Common myeloid progenitor, CD34-positive (primary cell): ENCODE measurements around the gene PEX7.

Experiments used
- CTCF ChIA-PET: fragments of 350-600 bp; sonication (Branson Sonifier 250); formaldehyde crosslinking; loops from one replicate; lab custom pipeline; 2021; ENCODE audit warnings: antibody characterized with exemption; lab: Charles Lee
- POLR2A ChIA-PET: fragments of 350-600 bp; sonication (Branson Sonifier 250); formaldehyde crosslinking; loops from one replicate; lab custom pipeline; 2021; ENCODE audit warnings: antibody characterized with exemption; lab: Charles Lee
- DNase-seq, 3 donors: peaks; one replicate each; pipeline versions ENCODE4 v3.0.0 to v3.0.0-alpha.2; 2013
- H3K27ac ChIP-seq, 2 experiments: 1 replicate in 1 of 2; 2 replicates in 1 of 2; pipeline ENCODE4 v1.7.0; 2013; ENCODE audit warnings: inconsistent platforms in 2 of 2, low read length in 2 of 2, mild to moderate bottlenecking in 2 of 2, low read depth in 1 of 2, moderate library complexity in 1 of 2; ENCODE audit not compliant: severe bottlenecking in 2 of 2, insufficient read depth in 1 of 2, poor library complexity in 1 of 2
- H3K27me3 ChIP-seq, 5 experiments: replicated peaks in 2 of 5; 1 replicate in 3 of 5; 2 replicates in 2 of 5; pipeline versions ENCODE4 v1.6.1 to v1.7.0; 2013; ENCODE audit warnings: low read length in 4 of 5, mild to moderate bottlenecking in 2 of 5, moderate library complexity in 2 of 5, inconsistent platforms in 1 of 5; ENCODE audit not compliant: insufficient read depth in 5 of 5, control insufficient read depth in 4 of 5
- H3K36me3 ChIP-seq, 4 experiments: 1 replicate in 2 of 4; 2 replicates in 2 of 4; pipeline versions ENCODE4 v1.6.1 to v1.7.0; 2013; ENCODE audit warnings: low read length in 3 of 4, control low read depth in 1 of 4, mild to moderate bottlenecking in 1 of 4; ENCODE audit not compliant: control insufficient read depth in 4 of 4, insufficient read depth in 4 of 4
- H3K4me1 ChIP-seq, 4 experiments: 1 replicate in 3 of 4; 2 replicates in 1 of 4; pipeline versions ENCODE4 v1.6.1 to v1.7.1; 2013; ENCODE audit warnings: low read length in 3 of 4, mild to moderate bottlenecking in 3 of 4, control low read depth in 1 of 4, inconsistent platforms in 1 of 4, moderate library complexity in 1 of 4; ENCODE audit not compliant: control insufficient read depth in 4 of 4, insufficient read depth in 4 of 4; ENCODE audit errors: control extremely low read depth in 1 of 4
- H3K4me3 ChIP-seq, 7 experiments: 1 replicate in 4 of 7; 2 replicates in 3 of 7; pipeline versions ENCODE4 v1.5.1 to v1.7.0; 2013; ENCODE audit warnings: mild to moderate bottlenecking in 7 of 7, low read length in 6 of 7, moderate library complexity in 6 of 7, inconsistent platforms in 2 of 7, low read depth in 2 of 7, control low read depth in 1 of 7; ENCODE audit not compliant: insufficient read depth in 4 of 7, control insufficient read depth in 1 of 7; ENCODE audit errors: extremely low read depth in 1 of 7
- H3K9me3 ChIP-seq, 5 experiments: 1 replicate in 4 of 5; 2 replicates in 1 of 5; pipeline versions ENCODE4 v1.6.1 to v1.7.1; 2013; ENCODE audit warnings: low read length in 4 of 5, mild to moderate bottlenecking in 2 of 5, inconsistent platforms in 1 of 5, low read depth in 1 of 5, moderate library complexity in 1 of 5; ENCODE audit not compliant: control insufficient read depth in 4 of 5, insufficient read depth in 2 of 5; ENCODE audit errors: control extremely low read depth in 1 of 5
- WGBS: methylation state at CpG from one replicate; pipeline ENCODE4 v1.1.5; 2013; ENCODE audit not compliant: insufficient coverage; 5-methylcytosine and 5-hydroxymethylcytosine counted together

Gene PEX7

GRCh38 chr6:136795386-136795785 lies 27.0 kb upstream of the PEX7 start:
- Histone ChIP-seq H3K27ac (no peak overlapping the region), H3K4me3 (no peak overlapping the region), H3K9me3 (peaks cover 0 to 3% (median 0%) of the 10 kb centered on the region in 5 experiments), H3K27me3 (no peaks in the 10 kb centered on the region), H3K4me1 (peaks cover 8 to 15% (median 11%) of the 10 kb centered on the region in 4 experiments), H3K36me3 (no peaks in the 10 kb centered on the region)
- no peak for DNase-seq
- POLR2A ChIA-PET: no interaction called here
- 100% methylated on average over 2 of the region's 2 CpGs for WGBS
- CTCF ChIA-PET: interaction anchor here (0.6 to 6.2 kb wide), 7 partner anchors 8 to 187 kb away, joined by 3 to 70 read pairs (median 4); no protein-coding TSS in a partner anchor

DNA sequence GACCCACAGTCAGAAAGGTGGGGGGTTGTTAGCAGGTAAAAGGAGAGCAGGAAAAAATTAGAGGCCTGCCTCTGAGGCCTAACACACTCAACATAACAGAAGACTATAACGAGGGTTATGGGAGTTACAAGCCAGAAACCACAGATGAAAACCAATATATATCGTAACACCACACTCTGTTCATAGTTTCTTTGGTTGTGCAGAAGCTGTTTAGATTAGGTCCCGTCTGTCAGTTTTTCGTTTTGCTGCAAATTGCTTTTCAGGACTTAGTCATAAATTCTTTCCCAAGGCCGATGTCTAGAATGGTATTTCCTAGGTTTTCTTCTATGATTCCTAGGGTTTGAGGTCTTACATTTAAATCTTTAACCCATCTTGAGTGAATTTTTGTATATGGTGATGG lies 26.4 kb upstream of the PEX7 start:
- peaks cover 0 to 3% (median 0%) of the 10 kb centered on the region in 5 experiments for H3K9me3 ChIP-seq
- CTCF ChIA-PET: interaction anchor here (0.6 to 6.2 kb wide), 5 partner anchors 12 to 187 kb away, joined by 3 to 70 read pairs (median 4); no protein-coding TSS in a partner anchor
- no peak overlapping the region for H3K27ac ChIP-seq
- no peaks in the 10 kb centered on the region for H3K36me3 ChIP-seq
- 94% methylated on average over 3 of the region's 5 CpGs for WGBS
- H3K27me3 ChIP-seq: peaks cover 0 to under 1% (median 0%) of the 10 kb centered on the region in 5 experiments
- peaks cover 5 to 10% (median 8%) of the 10 kb centered on the region in 4 experiments for H3K4me1 ChIP-seq
- no peak overlapping the region for H3K4me3 ChIP-seq
- no peak for DNase-seq
- POLR2A ChIA-PET: no interaction called here

- Histone ChIP-seq H3K9me3 (peaks cover 0 to 3% (median 0%) of the 10 kb centered on the region in 5 experiments), H3K4me1 (peaks cover 3 to 8% (median 8%) of the 10 kb centered on the region in 4 experiments), H3K27me3 (peaks cover 0 to 2% (median 0%) of the 10 kb centered on the region in 5 experiments), H3K36me3 (no peaks in the 10 kb centered on the region), H3K27ac (no peak overlapping the region), H3K4me3 (no peak overlapping the region)
- no peak for DNase-seq
- WGBS: no CpG with 5 or more reads among the region's 1 CpG
- POLR2A ChIA-PET: interaction anchor here (0.6 kb wide), 1 partner anchor 188 kb away, joined by 5 read pairs; no protein-coding TSS in a partner anchor
- CTCF ChIA-PET: interaction anchor here (1.0 to 6.2 kb wide), 5 partner anchors 9 to 153 kb away, joined by 3 to 70 read pairs (median 5); partner anchors contain the start of gene SLC35D3
Observed at GRCh38 chr6:136798044-136798443, 24.3 kb upstream of the PEX7 start.

- Histone ChIP-seq H3K27me3 (peaks cover 0 to 2% (median 0%) of the 10 kb centered on the region in 5 experiments), H3K27ac (no peak overlapping the region), H3K4me1 (no peaks in the 10 kb centered on the region), H3K36me3 (no peaks in the 10 kb centered on the region), H3K4me3 (no peak overlapping the region), H3K9me3 (peaks cover 0 to 3% (median 0%) of the 10 kb centered on the region in 5 experiments)
- POLR2A ChIA-PET: no interaction called here
- 100% methylated on average over 1 of the region's 2 CpGs for WGBS
- DNase-seq: no peak
- CTCF ChIA-PET: interaction anchor here (1.0 to 4.5 kb wide), 5 partner anchors 10 to 159 kb away, joined by 3 to 18 read pairs (median 4); partner anchors contain the start of gene MAP3K5
Observed at GRCh38 chr6:136801581-136801980, 20.8 kb upstream of the PEX7 start.

DNA sequence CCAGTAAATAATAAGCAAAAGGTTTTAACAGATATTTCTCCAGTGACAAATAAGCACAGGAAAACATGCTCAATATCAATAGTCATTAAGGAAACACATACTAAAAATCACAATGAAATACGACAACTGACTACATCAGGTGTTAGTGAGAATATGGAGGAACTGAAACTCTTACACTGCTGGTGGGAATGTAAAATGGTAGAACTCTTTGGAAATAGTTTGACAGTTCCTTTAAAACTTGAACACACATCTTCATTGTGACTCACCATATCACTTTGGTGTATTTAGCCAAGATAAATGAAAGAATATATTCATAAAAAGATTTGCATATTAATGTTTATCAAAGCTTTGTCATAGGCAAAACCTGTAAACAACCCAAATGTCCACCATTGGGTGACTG lies 18.8 kb upstream of the PEX7 start:
- H3K4me3 ChIP-seq: no peak overlapping the region
- POLR2A ChIA-PET: no interaction called here
- H3K27ac ChIP-seq: no peak overlapping the region
- DNase-seq: no peak
- H3K4me1 ChIP-seq: no peaks in the 10 kb centered on the region
- WGBS: no CpG with 5 or more reads among the region's 1 CpG
- CTCF ChIA-PET: interaction anchor here (1.2 to 4.5 kb wide), 2 partner anchors 9 to 160 kb away, joined by 4 to 18 read pairs; no protein-coding TSS in a partner anchor
- peaks cover 0 to 2% (median 0%) of the 10 kb centered on the region in 5 experiments for H3K27me3 ChIP-seq
- H3K9me3 ChIP-seq: no peaks in the 10 kb centered on the region
- H3K36me3 ChIP-seq: no peaks in the 10 kb centered on the region

DNA sequence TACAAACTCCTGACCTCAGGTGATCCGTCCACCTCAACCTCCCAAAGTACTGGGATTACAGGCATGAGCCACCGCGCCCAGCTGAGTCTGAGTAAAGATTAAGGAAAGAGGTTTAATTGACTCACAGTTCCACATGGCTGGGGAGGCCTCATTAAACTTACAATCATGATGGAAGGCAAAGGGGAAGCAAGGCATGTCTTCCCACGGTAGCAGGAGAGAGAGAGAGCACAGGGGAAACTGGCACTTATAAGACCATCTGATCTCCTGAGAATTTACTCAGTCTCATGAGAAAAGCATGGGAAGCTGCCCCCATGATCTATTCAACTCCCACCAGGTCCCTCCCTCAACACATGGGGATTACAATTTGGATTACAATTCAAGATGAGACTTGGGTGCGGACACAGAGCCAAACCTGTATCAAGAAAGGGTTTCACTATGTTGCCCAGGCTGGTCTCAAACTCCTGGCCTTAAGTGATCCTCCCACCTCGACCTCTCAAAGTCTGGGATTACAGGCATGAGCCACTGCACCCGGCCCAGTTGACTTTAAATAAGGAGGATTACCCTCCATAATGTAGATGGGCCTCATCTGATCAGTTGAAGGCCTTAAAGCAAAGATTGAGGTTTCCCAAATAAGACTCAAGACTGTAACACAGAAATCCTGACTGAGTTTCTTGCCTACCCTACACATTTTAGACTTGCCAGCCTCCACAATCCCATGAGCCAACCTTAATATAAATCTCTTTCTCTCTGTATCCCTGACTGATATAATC lies 13.1 kb upstream of the PEX7 start:
- no peak for DNase-seq
- Histone ChIP-seq H3K36me3 (no peaks in the 10 kb centered on the region), H3K9me3 (no peaks in the 10 kb centered on the region), H3K27ac (no peak overlapping the region), H3K4me3 (no peak overlapping the region), H3K27me3 (no peaks in the 10 kb centered on the region), H3K4me1 (no peaks in the 10 kb centered on the region)
- 96% methylated on average over 3 of the region's 7 CpGs for WGBS
- POLR2A ChIA-PET: no interaction called here
- CTCF ChIA-PET: interaction anchor here (1.0 to 1.4 kb wide), 3 partner anchors 14 to 128 kb away, joined by 3 to 4 read pairs (median 3); partner anchors contain the start of gene MAP3K5

GRCh38 chr6:136811272-136811671 lies 11.1 kb upstream of the PEX7 start:
- no peak for DNase-seq
- no peaks in the 10 kb centered on the region for H3K27me3 ChIP-seq
- H3K9me3 ChIP-seq: peaks cover 0 to 1% (median 0%) of the 10 kb centered on the region in 5 experiments
- H3K36me3 ChIP-seq: no peaks in the 10 kb centered on the region
- CTCF ChIA-PET: interaction anchor here (1.6 kb wide), 1 partner anchor 19 kb away, joined by 6 read pairs; the partner anchor contains the start of gene MAP3K5
- no peak overlapping the region for H3K27ac ChIP-seq
- no peak overlapping the region for H3K4me3 ChIP-seq
- POLR2A ChIA-PET: no interaction called here
- H3K4me1 ChIP-seq: no peaks in the 10 kb centered on the region
